B cell (primary cell): ENCODE measurements around the gene N4BP2L1. TPM values are rescaled to one million over a fixed set of nuclear protein-coding genes. Genes with fewer than 3 reads are reported as not detected.

Source experiments
- ATAC-seq: fragments of 200-7000 bp; cut with Tn5 transposase; one replicate; pipeline ENCODE4 v1.10.0; 2021; ENCODE audit warnings: low read depth, mild to moderate bottlenecking, moderate number of reproducible peaks, moderate library complexity
- CTCF ChIA-PET: fragments of 350-600 bp; sonication (Branson Sonifier 250); formaldehyde crosslinking; loops from one replicate; lab custom pipeline; 2021; ENCODE audit warnings: antibody characterized with exemption, inconsistent platforms; lab: Charles Lee
- POLR2A ChIA-PET: fragments of 350-600 bp; sonication (Branson Sonifier 250); formaldehyde crosslinking; loops from one replicate; lab custom pipeline; 2021; ENCODE audit warnings: antibody characterized with exemption; lab: Charles Lee
- DNase-seq: peaks from one replicate; pipeline ENCODE4 v3.0.0; 2013
- H2AFZ ChIP-seq: 2 replicates; pipeline ENCODE4 v1.6.1; 2012; ENCODE audit warnings: mild to moderate bottlenecking, low read depth, low read length; ENCODE audit not compliant: insufficient read depth, poor library complexity, severe bottlenecking
- H3K27ac ChIP-seq, 2 donors: 1 replicate in 1 of 2; 2 replicates in 1 of 2; pipeline ENCODE4 v1.5.1; 2012 to 2013; ENCODE audit warnings: low read length in 2 of 2, mild to moderate bottlenecking in 2 of 2, moderate library complexity in 1 of 2
- H3K27me3 ChIP-seq, 4 experiments: fragments of 200-600 bp in 1 of 4; sonication (generic) in 1 of 4; replicated peaks in 1 of 4; 1 replicate in 2 of 4; 2 replicates in 2 of 4; pipeline versions ENCODE4 v1.6.1 to v1.7.0; 2013 to 2016; ENCODE audit warnings: low read length in 3 of 4, mild to moderate bottlenecking in 2 of 4, mixed read lengths in 1 of 4, moderate library complexity in 1 of 4; ENCODE audit not compliant: insufficient read depth in 4 of 4, control insufficient read depth in 3 of 4; ENCODE audit errors: control extremely low read depth in 1 of 4
- H3K36me3 ChIP-seq, 2 experiments: replicated peaks in 1 of 2; 1 replicate in 1 of 2; 2 replicates in 1 of 2; pipeline versions ENCODE4 v1.6.1 to v1.7.1; 2013; ENCODE audit warnings: low read length in 1 of 2; ENCODE audit not compliant: insufficient read depth in 2 of 2, control insufficient read depth in 1 of 2; ENCODE audit errors: control extremely low read depth in 1 of 2, extremely low read depth in 1 of 2
- H3K4me1 ChIP-seq, 2 donors: fragments of 200-600 bp in 1 of 2; sonication (generic) in 1 of 2; 1 replicate in 1 of 2; 2 replicates in 1 of 2; pipeline versions ENCODE4 v1.5.1 to v1.6.1; 2013 to 2017; ENCODE audit warnings: low read length in 2 of 2; ENCODE audit not compliant: control insufficient read depth in 2 of 2, insufficient read depth in 2 of 2
- H3K4me2 ChIP-seq: replicated peaks from 2 replicates; pipeline ENCODE3; 2012; ENCODE audit warnings: mild to moderate bottlenecking, low read depth, low read length; ENCODE audit not compliant: poor library complexity, severe bottlenecking
- H3K4me3 ChIP-seq, 5 experiments: fragments of 200-600 bp in 1 of 5; sonication (generic) in 1 of 5; 1 replicate in 3 of 5; 2 replicates in 2 of 5; pipeline versions ENCODE4 v1.5.1 to v1.7.0; 2011 to 2016; ENCODE audit warnings: low read length in 4 of 5, mild to moderate bottlenecking in 4 of 5, low read depth in 2 of 5, control low read depth in 1 of 5, moderate library complexity in 1 of 5; ENCODE audit not compliant: insufficient read depth in 1 of 5; ENCODE audit errors: control extremely low read depth in 1 of 5, extremely low read depth in 1 of 5
- H3K79me2 ChIP-seq: fragments of 200-600 bp; sonication (generic); one replicate; pipeline ENCODE4 v1.6.0; 2016; ENCODE audit warnings: low read length; ENCODE audit not compliant: control insufficient read depth, insufficient read depth
- H3K9ac ChIP-seq: fragments of 200-600 bp; sonication (generic); 2 replicates; pipeline ENCODE4 v1.6.1; 2017; ENCODE audit warnings: mild to moderate bottlenecking, low read length, moderate library complexity
- H3K9me3 ChIP-seq, 3 donors: one replicate each; pipeline versions ENCODE4 v1.6.1 to v1.7.1; 2013; ENCODE audit warnings: low read length in 2 of 3; ENCODE audit not compliant: control insufficient read depth in 2 of 3, insufficient read depth in 1 of 3; ENCODE audit errors: control extremely low read depth in 1 of 3
- H4K20me1 ChIP-seq: 2 replicates; pipeline ENCODE4 v1.6.0; 2012; ENCODE audit warnings: mild to moderate bottlenecking, low read length; ENCODE audit not compliant: insufficient read depth, control insufficient read depth, poor library complexity, severe bottlenecking
- H3K27ac Mint-ChIP-seq: one replicate; pipeline ENCODE4 v1.8.0; 2021; ENCODE audit warnings: mixed read lengths
- H3K27me3 Mint-ChIP-seq: one replicate; pipeline ENCODE4 v1.8.0; 2021; ENCODE audit warnings: mixed read lengths
- H3K4me1 Mint-ChIP-seq: one replicate; pipeline ENCODE4 v1.8.0; 2021; ENCODE audit warnings: mixed read lengths
- H3K4me3 Mint-ChIP-seq: one replicate; pipeline ENCODE4 v1.8.0; 2021; ENCODE audit warnings: mixed read lengths
- H3K9me3 Mint-ChIP-seq: one replicate; pipeline ENCODE4 v1.8.0; 2022; ENCODE audit warnings: mixed read lengths; ENCODE audit not compliant: insufficient read depth
- EZH2 ChIP-seq: IDR thresholded peaks from 2 replicates; pipeline ENCODE4 v1.6.1; 2012; ENCODE audit warnings: borderline replicate concordance, low read depth, mild to moderate bottlenecking, moderate library complexity, low read length; ENCODE audit not compliant: insufficient read depth, poor library complexity, severe bottlenecking
- WGBS: methylation state at CpG from one replicate; pipeline ENCODE4 v1.1.5; 2013; ENCODE audit warnings: missing lambda C conversion rate; ENCODE audit not compliant: insufficient coverage; 5-methylcytosine and 5-hydroxymethylcytosine counted together
- intact Hi-C: fragments of 100-400 bp; cut with micrococcal nuclease; formaldehyde crosslinking; loops from one replicate; pipeline ENCODE4 v1.10.0; 2022
- polyA plus RNA-seq: library from polyadenylated mRNA; depleted of rRNA; stranded (reverse); fragments of >200 nt; gene quantifications from 2 replicates; pipeline ENCODE4 v1.2.3, GENCODE V29; 2012
- total RNA-seq, 2 donors: library from RNA; stranded (reverse); fragments of 120-200 nt in 1 of 2; gene quantifications; 1 replicate in 1 of 2; 2 replicates in 1 of 2; pipeline versions ENCODE4 v1.2.3 to v1.2.4, GENCODE V29; 2013 to 2022
- TF ChIP-seq, protein P1 (sequence below): fragments of 200-600 bp; IDR thresholded peaks from one replicate; pipeline ENCODE4 v1.8.0; 2022; ENCODE audit warnings: antibody characterized with exemption, mild to moderate bottlenecking

Gene N4BP2L1
- total and polyA plus RNA-seq, 2 donors (not counting 1 experiment from before 2014, with no cell fraction given), result 50.9 to 52.8 TPM

DNA sequence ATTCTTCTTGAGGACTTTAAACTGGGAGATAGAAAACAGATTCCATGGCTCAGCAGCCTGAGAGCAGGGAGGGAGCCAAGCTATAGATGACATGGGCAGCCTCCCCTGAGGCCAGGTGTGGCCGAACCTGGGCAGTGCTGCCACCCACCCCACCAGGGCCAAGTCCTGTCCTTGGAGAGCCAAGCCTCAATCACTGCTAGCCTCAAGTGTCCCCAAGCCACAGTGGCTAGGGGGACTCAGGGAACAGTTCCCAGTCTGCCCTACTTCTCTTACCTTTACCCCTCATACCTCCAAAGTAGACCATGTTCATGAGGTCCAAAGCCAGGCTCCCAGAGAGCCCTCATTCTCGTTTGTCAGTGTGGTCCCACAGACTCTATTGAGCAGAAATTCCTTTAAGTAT, 8.1 kb downstream of the N4BP2L1 start:
- TF ChIP-seq EZH2, result no peak
- TF ChIP-seq, protein P1, sequence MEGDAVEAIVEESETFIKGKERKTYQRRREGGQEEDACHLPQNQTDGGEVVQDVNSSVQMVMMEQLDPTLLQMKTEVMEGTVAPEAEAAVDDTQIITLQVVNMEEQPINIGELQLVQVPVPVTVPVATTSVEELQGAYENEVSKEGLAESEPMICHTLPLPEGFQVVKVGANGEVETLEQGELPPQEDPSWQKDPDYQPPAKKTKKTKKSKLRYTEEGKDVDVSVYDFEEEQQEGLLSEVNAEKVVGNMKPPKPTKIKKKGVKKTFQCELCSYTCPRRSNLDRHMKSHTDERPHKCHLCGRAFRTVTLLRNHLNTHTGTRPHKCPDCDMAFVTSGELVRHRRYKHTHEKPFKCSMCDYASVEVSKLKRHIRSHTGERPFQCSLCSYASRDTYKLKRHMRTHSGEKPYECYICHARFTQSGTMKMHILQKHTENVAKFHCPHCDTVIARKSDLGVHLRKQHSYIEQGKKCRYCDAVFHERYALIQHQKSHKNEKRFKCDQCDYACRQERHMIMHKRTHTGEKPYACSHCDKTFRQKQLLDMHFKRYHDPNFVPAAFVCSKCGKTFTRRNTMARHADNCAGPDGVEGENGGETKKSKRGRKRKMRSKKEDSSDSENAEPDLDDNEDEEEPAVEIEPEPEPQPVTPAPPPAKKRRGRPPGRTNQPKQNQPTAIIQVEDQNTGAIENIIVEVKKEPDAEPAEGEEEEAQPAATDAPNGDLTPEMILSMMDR, result no peak
- no peak for DNase-seq
- peaks cover 16% of the 10 kb centered on the region for H3K4me1 Mint-ChIP-seq
- Histone ChIP-seq H3K4me3 (no peak overlapping the region), H3K27ac (no peak overlapping the region), H2AFZ (no peak overlapping the region), H3K27me3 (no peaks in the 10 kb centered on the region), H3K4me2 (no peak overlapping the region), H3K79me2 (peaks cover 71% of the 10 kb centered on the region), H3K9me3 (peaks cover 0 to 18% (median 11%) of the 10 kb centered on the region in 3 donors), H3K4me1 (peaks cover 0 to 9% of the 10 kb centered on the region in 2 donors), H4K20me1 (peaks cover 33% of the 10 kb centered on the region), H3K36me3 (peaks cover 1 to 29% of the 10 kb centered on the region in 2 experiments), H3K9ac (no peak overlapping the region)
- H3K27me3 Mint-ChIP-seq, result no peaks in the 10 kb centered on the region
- ChIA-PET POLR2A (no interaction called here), CTCF (no interaction called here)
- ATAC-seq, result no peak
- no peak overlapping the region for H3K27ac Mint-ChIP-seq
- no peak overlapping the region for H3K4me3 Mint-ChIP-seq
- intact Hi-C loops, result no loop called here
- WGBS, result 97% methylated on average over 2 of the region's 2 CpGs
- H3K9me3 Mint-ChIP-seq, result no peaks in the 10 kb centered on the region

DNA sequence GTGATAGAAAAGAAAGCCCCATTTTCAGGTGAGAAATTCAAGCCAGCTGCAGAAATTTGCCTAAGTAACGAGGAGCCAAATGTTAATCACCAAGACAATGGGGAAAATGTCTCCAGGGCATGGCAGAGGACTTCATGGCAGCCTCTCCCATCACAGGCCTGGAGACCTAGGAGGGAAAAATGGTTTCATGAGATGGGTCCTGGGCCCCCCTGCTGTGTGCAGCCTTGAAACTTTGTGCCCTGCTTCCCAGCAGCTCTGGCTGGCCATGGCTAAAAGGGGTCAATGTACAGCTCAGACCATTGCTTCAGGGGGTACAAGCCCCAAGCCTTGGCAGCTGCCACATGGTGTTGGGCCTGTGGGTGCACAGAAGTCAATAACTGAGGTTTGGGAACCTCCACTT, 9.9 kb downstream of the N4BP2L1 start:
- H3K4me2 ChIP-seq, result no peak overlapping the region
- peaks cover 0 to 17% of the 10 kb centered on the region in 2 experiments for H3K36me3 ChIP-seq
- no peak overlapping the region for H3K9ac ChIP-seq
- Mint-ChIP-seq H3K27ac (no peak overlapping the region), H3K27me3 (no peaks in the 10 kb centered on the region), H3K4me3 (no peak overlapping the region), H3K9me3 (no peaks in the 10 kb centered on the region), H3K4me1 (peaks cover 5% of the 10 kb centered on the region)
- DNase-seq (no peak), ATAC-seq (no peak)
- no CpG with 5 or more reads among the region's 1 CpG for WGBS
- H3K79me2 ChIP-seq, result peaks cover 59% of the 10 kb centered on the region
- peaks cover 0 to 18% (median 11%) of the 10 kb centered on the region in 3 donors for H3K9me3 ChIP-seq
- no peak overlapping the region for H3K4me3 ChIP-seq
- CTCF ChIA-PET, result no interaction called here
- intact Hi-C loops, result no loop called here
- TF ChIP-seq, protein P1, result no peak
- TF ChIP-seq EZH2, result no peak
- H3K4me1 ChIP-seq, result peaks cover 0 to 1% of the 10 kb centered on the region in 2 donors
- no peaks in the 10 kb centered on the region for H3K27me3 ChIP-seq
- POLR2A ChIA-PET, result no interaction called here
- H4K20me1 ChIP-seq, result peaks cover 19% of the 10 kb centered on the region
- H3K27ac ChIP-seq, result no peak overlapping the region
- no peak overlapping the region for H2AFZ ChIP-seq
